Tibial nerve (tissue), 4 donors: ENCODE results near the gene PLCB3. TPM values are rescaled to one million over a fixed set of nuclear protein-coding genes. Genes with fewer than 3 reads are reported as not detected.

ENCODE experiments used
- DNase-seq, 2 donors: peaks; one replicate each; pipeline ENCODE4 v3.0.0-alpha.2; 2019; ENCODE audit warnings: low spot score in 2 of 2
- H3K27ac ChIP-seq, 4 donors: fragments of 200-600 bp; sonication (generic) in 3 of 4; one replicate each; pipeline ENCODE4 v1.5.1; 2017 to 2019; ENCODE audit warnings: mild to moderate bottlenecking in 1 of 4
- H3K27me3 ChIP-seq, 2 donors: fragments of 200-600 bp; sonication (generic) in 1 of 2; one replicate each; pipeline versions ENCODE4 v1.5.1 to v1.6.0; 2017 to 2019
- H3K36me3 ChIP-seq, 3 donors: fragments of 200-600 bp; sonication (generic); one replicate each; pipeline ENCODE4 v1.5.1; 2018 to 2019
- H3K4me1 ChIP-seq, 4 donors: fragments of 200-600 bp; sonication (generic) in 3 of 4; one replicate each; pipeline ENCODE4 v1.5.1; 2017 to 2019
- H3K4me3 ChIP-seq, 4 donors: fragments of 200-600 bp; sonication (generic) in 3 of 4; one replicate each; pipeline ENCODE4 v1.5.1; 2017 to 2019; ENCODE audit warnings: mild to moderate bottlenecking in 1 of 4, moderate library complexity in 1 of 4
- H3K9me3 ChIP-seq, 4 donors: fragments of 200-600 bp; sonication (generic) in 3 of 4; one replicate each; pipeline ENCODE4 v1.5.1; 2017 to 2019
- CTCF ChIP-seq, 5 experiments: fragments of 200-600 bp in 3 of 5; fragments of 450-650 bp in 2 of 5; sonication (generic) in 3 of 5; IDR thresholded peaks; one replicate each; pipeline ENCODE4 v1.5.1; 2016 to 2019; ENCODE audit warnings: antibody characterized with exemption in 5 of 5, mild to moderate bottlenecking in 3 of 5, moderate library complexity in 2 of 5
- EP300 ChIP-seq, 2 donors: sonication (generic); formaldehyde crosslinking; IDR thresholded peaks; one replicate each; pipeline ENCODE4 v1.6.1; 2017; ENCODE audit warnings: antibody characterized with exemption in 2 of 2, mild to moderate bottlenecking in 1 of 2
- POLR2A ChIP-seq, 2 donors: fragments of 450-650 bp; IDR thresholded peaks; one replicate each; pipeline ENCODE4 v1.6.1; 2017; ENCODE audit warnings: antibody characterized with exemption in 2 of 2, mild to moderate bottlenecking in 2 of 2, moderate library complexity in 2 of 2
- WGBS, 2 donors: methylation state at CpG; one replicate each; pipeline ENCODE4 v1.1.5; 2018; 5-methylcytosine and 5-hydroxymethylcytosine counted together
- total RNA-seq, 4 donors: library from RNA; depleted of rRNA; stranded (reverse); fragments of >200 nt; gene quantifications; one replicate each; pipeline ENCODE4 v1.1.0, GENCODE V29; 2016

PLCB3 gene
- total RNA-seq, 4 donors from 2014 or later: 18.0 to 44.4 (median 27.1) TPM

GRCh38 chr11:64278576-64279190, 27.4 kb downstream of the PLCB3 start:
- Histone ChIP-seq H3K27me3 (no peaks in the 10 kb centered on the region), H3K4me3 (no peak overlapping the region), H3K27ac (no peak overlapping the region), H3K36me3 (peaks cover 0 to 61% (median 0%) of the 10 kb centered on the region in 3 donors), H3K9me3 (no peaks in the 10 kb centered on the region), H3K4me1 (peaks cover 0 to 22% (median 9%) of the 10 kb centered on the region in 4 donors)
- no peak for TF ChIP-seq EP300 (IDR thresholded peaks at IDR 0.05)
- no peak for TF ChIP-seq CTCF (IDR thresholded peaks at IDR 0.05)
- no peak for TF ChIP-seq POLR2A (IDR thresholded peaks at IDR 0.05)
- 80 to 92% methylated on average over 7 to 8 of the region's 8 CpGs for WGBS, 2 donors
- DNase-seq: no peak

GRCh38 chr11:64281957-64282770, 30.8 kb downstream of the PLCB3 start:
- WGBS, 2 donors: 94% methylated on average over 22 of the region's 22 CpGs
- DNase-seq: no peak
- Histone ChIP-seq H3K27me3 (no peaks in the 10 kb centered on the region), H3K9me3 (no peaks in the 10 kb centered on the region), H3K4me3 (no peak overlapping the region), H3K36me3 (peaks cover 0 to 40% (median 0%) of the 10 kb centered on the region in 3 donors), H3K4me1 (peaks cover 0 to 33% (median 21%) of the 10 kb centered on the region in 4 donors), H3K27ac (no peak overlapping the region)
- TF ChIP-seq POLR2A (IDR thresholded peaks at IDR 0.05) (no peak), EP300 (IDR thresholded peaks at IDR 0.05) (no peak), CTCF (IDR thresholded peaks at IDR 0.05) (no peak)

- no peak for DNase-seq
- WGBS, 2 donors: 86 to 88% methylated on average over 3 of the region's 3 CpGs
- TF ChIP-seq CTCF (IDR thresholded peaks at IDR 0.05) (no peak), POLR2A (IDR thresholded peaks at IDR 0.05) (no peak), EP300 (IDR thresholded peaks at IDR 0.05) (no peak)
- H3K4me3 ChIP-seq: no peak overlapping the region
- H3K36me3 ChIP-seq: peaks cover 0 to 33% (median 0%) of the 10 kb centered on the region in 3 donors
- no peaks in the 10 kb centered on the region for H3K9me3 ChIP-seq
- H3K27ac ChIP-seq: peak overlapping the region in 2 of 4 donors; percentile 93 to 98
- H3K4me1 ChIP-seq: peaks cover 0 to 30% (median 21%) of the 10 kb centered on the region in 4 donors
- H3K27me3 ChIP-seq: no peaks in the 10 kb centered on the region
These were observed 31.8 kb downstream of the PLCB3 start for GRCh38 chr11:64283092-64283491.

GRCh38 chr11:64284048-64284961, 33.0 kb downstream of the PLCB3 start, which contains the start of gene BAD:
Gene BAD (minus strand): TSS chr11:64284665. CDS start chr11:64284368, 297 bp downstream.
- TF ChIP-seq EP300 (IDR thresholded peaks at IDR 0.05): peak; percentile 24 to 92
- TF ChIP-seq CTCF (IDR thresholded peaks at IDR 0.05): no peak
- peak; percentile 43 to 65 for TF ChIP-seq POLR2A (IDR thresholded peaks at IDR 0.05)
- H3K9me3 ChIP-seq: no peaks in the 10 kb centered on the region
- 8 to 10% methylated on average over 13 to 15 of the region's 44 CpGs for WGBS, 2 donors
- H3K4me1 ChIP-seq: peaks cover 0 to 30% (median 21%) of the 10 kb centered on the region in 4 donors
- peak within 1 kb of the TSS; percentile 91 to 98 (median 94) for H3K27ac ChIP-seq
- H3K4me3 ChIP-seq: peak within 1 kb of the TSS; percentile 79 to 84 (median 82)
- H3K36me3 ChIP-seq: peaks cover 0 to 30% (median 0%) of the 10 kb centered on the region in 3 donors
- DNase-seq: peak; percentile 91 to 94
- H3K27me3 ChIP-seq: no peaks in the 10 kb centered on the region
